SJSA1 (cell line): ENCODE measurements around the gene HMCES. TPM values are rescaled to one million over a fixed set of nuclear protein-coding genes. Genes with fewer than 3 reads are reported as not detected.

Source experiments
- DNase-seq, 2 experiments: peaks; one replicate each; pipeline ENCODE4 v3.0.0-alpha.2; 2015 to 2020; ENCODE audit warnings: low spot score in 2 of 2, low read depth in 1 of 2
- H3K27ac ChIP-seq: fragments of 250-450 bp; sonication (Bioruptor Pico); 2 replicates; pipeline ENCODE4 v1.5.1; 2020; ENCODE audit warnings: mild to moderate bottlenecking, moderate library complexity
- H3K27me3 ChIP-seq: fragments of 250-450 bp; sonication (Bioruptor Pico); replicated peaks from 2 replicates; pipeline ENCODE4 v1.5.1; 2020; ENCODE audit warnings: mild to moderate bottlenecking, moderate library complexity
- H3K36me3 ChIP-seq: fragments of 250-450 bp; sonication (Bioruptor Pico); 2 replicates; pipeline ENCODE4 v1.5.1; 2020; ENCODE audit warnings: mild to moderate bottlenecking
- H3K4me1 ChIP-seq: fragments of 250-450 bp; sonication (Bioruptor Pico); replicated peaks from 2 replicates; pipeline ENCODE4 v1.6.1; 2021; ENCODE audit warnings: mild to moderate bottlenecking
- H3K4me3 ChIP-seq: fragments of 250-450 bp; sonication (Bioruptor Pico); 2 replicates; pipeline ENCODE4 v1.5.1; 2020; ENCODE audit warnings: mild to moderate bottlenecking
- H3K9me3 ChIP-seq: fragments of 250-450 bp; sonication (Bioruptor Pico); replicated peaks from 2 replicates; pipeline ENCODE4 v1.5.1; 2020; ENCODE audit warnings: mild to moderate bottlenecking
- total RNA-seq: library from RNA; depleted of rRNA; stranded (reverse); fragments of >200 nt; shearing (Covaris generic); gene quantifications from 2 replicates; pipeline ENCODE4 v1.2.3, GENCODE V29; 2014

The HMCES gene
- total RNA-seq, 1 experiment from 2014 or later, result 22.2 TPM

GRCh38 chr3:129268396-129268795 lies 10.3 kb upstream of the HMCES start:
- peaks cover 99% of the 10 kb centered on the region for H3K36me3 ChIP-seq
- H3K27me3 ChIP-seq, result no peaks in the 10 kb centered on the region
- no peaks in the 10 kb centered on the region for H3K9me3 ChIP-seq
- no peak overlapping the region for H3K4me3 ChIP-seq
- no peak overlapping the region for H3K27ac ChIP-seq
- H3K4me1 ChIP-seq, result no peaks in the 10 kb centered on the region
- no peak for DNase-seq

- Histone ChIP-seq H3K4me1 (no peaks in the 10 kb centered on the region), H3K36me3 (peaks cover 99% of the 10 kb centered on the region), H3K9me3 (no peaks in the 10 kb centered on the region), H3K4me3 (no peak overlapping the region), H3K27ac (no peak overlapping the region), H3K27me3 (no peaks in the 10 kb centered on the region)
- no peak for DNase-seq
Measured at GRCh38 chr3:129271674-129272073, 7.0 kb upstream of the HMCES start.

GRCh38 chr3:129276385-129276784 lies 2.3 kb upstream of the HMCES start:
- no peak for DNase-seq
- no peaks in the 10 kb centered on the region for H3K27me3 ChIP-seq
- H3K36me3 ChIP-seq, result peaks cover 77% of the 10 kb centered on the region
- H3K9me3 ChIP-seq, result no peaks in the 10 kb centered on the region
- no peak overlapping the region for H3K4me3 ChIP-seq
- no peak overlapping the region for H3K27ac ChIP-seq
- H3K4me1 ChIP-seq, result peaks cover 8% of the 10 kb centered on the region

DNA sequence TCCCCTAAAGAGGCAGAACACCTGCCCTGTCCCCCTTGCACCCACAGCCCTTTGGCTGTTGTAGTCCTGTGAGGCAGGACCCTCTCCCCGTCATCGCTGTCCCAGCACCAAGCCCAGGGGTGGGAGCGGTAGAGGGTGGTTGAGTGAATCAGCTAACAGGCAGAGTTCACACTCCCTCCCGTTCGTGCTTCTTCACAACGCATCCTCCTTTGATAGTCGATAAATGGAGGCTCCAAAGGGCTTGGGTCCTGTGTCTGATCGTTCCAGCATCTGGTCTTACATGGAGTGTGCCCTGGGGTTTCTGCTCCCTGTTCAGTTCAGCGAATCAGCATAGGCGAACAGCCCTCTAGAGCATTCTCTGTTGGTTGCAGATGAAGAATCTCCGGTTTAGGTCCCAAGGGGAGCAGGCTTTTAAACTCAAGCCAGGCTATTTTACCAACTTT lies 820 bp upstream of the HMCES start:
- Histone ChIP-seq H3K36me3 (peaks cover 62% of the 10 kb centered on the region), H3K9me3 (no peaks in the 10 kb centered on the region), H3K27ac (peak overlapping the region; percentile 73), H3K4me3 (no peak overlapping the region), H3K27me3 (no peaks in the 10 kb centered on the region), H3K4me1 (peaks cover 8% of the 10 kb centered on the region)
- no peak for DNase-seq

DNA sequence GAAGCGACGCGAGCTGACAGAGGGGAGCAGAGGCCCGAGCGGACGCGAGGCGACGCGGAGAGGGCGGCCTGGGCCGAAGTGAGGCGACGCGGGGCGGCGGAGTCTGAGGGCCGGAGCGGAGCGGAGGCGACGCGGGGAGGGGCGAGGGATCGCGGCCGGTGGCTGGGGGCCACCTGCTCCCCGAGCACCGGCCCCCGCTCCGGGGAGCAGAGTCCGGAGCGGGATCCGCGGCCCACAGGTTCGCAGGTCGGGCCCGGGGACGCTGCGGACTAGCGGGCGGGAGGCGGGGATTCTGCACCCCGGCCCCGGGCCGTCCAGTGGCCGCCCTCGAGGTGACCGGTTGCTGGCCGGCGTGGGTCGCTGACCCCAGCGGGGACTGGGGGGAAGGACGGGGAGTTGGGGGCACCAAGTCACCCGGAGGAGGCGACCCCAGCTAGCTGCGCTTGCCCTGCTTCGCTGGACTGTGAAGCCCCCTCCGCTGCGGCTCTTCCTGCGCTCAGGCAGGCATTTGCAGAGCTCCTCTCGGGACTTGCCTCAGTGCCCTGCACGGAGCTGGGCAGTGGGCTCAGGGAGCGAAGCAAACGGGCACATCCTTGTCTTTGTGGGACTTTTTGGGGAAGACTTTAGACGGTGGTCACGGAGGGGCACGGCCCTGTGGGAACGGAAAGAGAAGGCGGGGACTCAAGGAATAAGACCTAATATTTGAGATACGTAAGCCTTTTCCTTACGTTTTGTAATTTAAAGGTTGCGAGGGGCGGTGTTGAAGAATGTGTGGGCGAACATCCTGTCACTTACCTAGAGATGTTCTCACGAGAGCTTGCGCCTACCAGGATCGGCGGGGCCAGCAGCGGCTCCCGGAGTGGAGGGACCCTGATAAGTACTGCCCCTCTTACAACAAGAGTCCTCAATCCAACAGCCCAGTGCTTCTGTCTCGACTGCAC lies 566 bp downstream of the HMCES start:
- Histone ChIP-seq H3K4me1 (peaks cover 8% of the 10 kb centered on the region), H3K27me3 (no peaks in the 10 kb centered on the region), H3K4me3 (peak overlapping the region; percentile 92), H3K27ac (peak overlapping the region; percentile 73), H3K9me3 (no peaks in the 10 kb centered on the region), H3K36me3 (peaks cover 53% of the 10 kb centered on the region)
- peak; percentile 49 to 59 for DNase-seq

GRCh38 chr3:129280183-129280582 lies 1.5 kb downstream of the HMCES start:
- H3K27ac ChIP-seq, result no peak overlapping the region
- H3K9me3 ChIP-seq, result no peaks in the 10 kb centered on the region
- peaks cover 44% of the 10 kb centered on the region for H3K36me3 ChIP-seq
- no peak for DNase-seq
- no peak overlapping the region for H3K4me3 ChIP-seq
- H3K27me3 ChIP-seq, result no peaks in the 10 kb centered on the region
- peaks cover 8% of the 10 kb centered on the region for H3K4me1 ChIP-seq

DNA sequence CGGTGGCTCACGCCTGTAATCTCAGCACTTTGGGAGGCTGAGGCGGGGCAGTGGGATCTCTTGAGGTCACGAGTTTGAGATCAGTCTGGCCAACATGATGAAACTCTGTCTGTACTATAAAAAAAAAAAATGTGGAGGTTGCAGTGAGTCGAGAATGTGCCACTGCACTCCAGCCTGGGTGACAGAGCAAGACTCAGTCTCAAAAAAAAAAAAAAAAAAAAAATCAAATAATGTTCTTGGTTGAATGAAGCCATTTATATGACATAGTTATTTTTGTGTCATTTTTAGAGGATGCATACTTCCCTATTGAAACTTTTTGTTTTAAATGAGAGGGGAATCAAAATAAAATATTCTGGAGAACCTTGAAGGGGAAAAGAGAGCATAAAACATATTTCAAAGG lies 3.1 kb downstream of the HMCES start:
- H3K4me1 ChIP-seq, result peaks cover 8% of the 10 kb centered on the region
- H3K27ac ChIP-seq, result no peak overlapping the region

GRCh38 chr3:129282727-129283327 lies 4.2 kb downstream of the HMCES start:
- no peak overlapping the region for H3K27ac ChIP-seq
- peaks cover 20% of the 10 kb centered on the region for H3K36me3 ChIP-seq
- no peak overlapping the region for H3K4me3 ChIP-seq
- no peak for DNase-seq
- H3K4me1 ChIP-seq, result peaks cover 8% of the 10 kb centered on the region
- no peaks in the 10 kb centered on the region for H3K9me3 ChIP-seq
- H3K27me3 ChIP-seq, result no peaks in the 10 kb centered on the region

More for the DNA sequence above, 3.1 kb downstream of the HMCES start:
- no peak overlapping the region for H3K4me3 ChIP-seq
- DNase-seq, result no peak
- no peaks in the 10 kb centered on the region for H3K9me3 ChIP-seq
- H3K36me3 ChIP-seq, result peaks cover 29% of the 10 kb centered on the region
- no peaks in the 10 kb centered on the region for H3K27me3 ChIP-seq

DNA sequence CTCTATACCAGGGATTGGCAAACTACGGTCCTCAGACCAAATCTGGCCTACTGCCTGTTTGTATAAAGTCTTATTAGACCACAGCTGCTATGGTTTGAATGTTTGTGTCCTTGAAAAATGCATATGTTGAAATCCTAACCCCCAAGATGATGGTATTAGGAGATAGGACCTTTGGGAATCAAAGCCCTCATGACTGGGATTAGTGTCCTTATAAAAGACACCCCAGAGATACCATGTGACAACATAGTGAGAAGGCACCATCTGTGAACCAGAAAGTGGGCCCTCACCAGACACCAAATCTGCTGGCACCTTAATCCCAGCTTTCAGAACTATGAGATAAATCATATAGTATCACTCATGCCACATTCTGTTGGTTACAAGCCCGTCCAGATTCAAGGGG lies 7.4 kb downstream of the HMCES start:
- Histone ChIP-seq H3K36me3 (peaks cover 24% of the 10 kb centered on the region), H3K4me1 (no peaks in the 10 kb centered on the region), H3K9me3 (no peaks in the 10 kb centered on the region), H3K27ac (no peak overlapping the region), H3K4me3 (no peak overlapping the region), H3K27me3 (no peaks in the 10 kb centered on the region)
- no peak for DNase-seq

- DNase-seq, result no peak
- no peaks in the 10 kb centered on the region for H3K4me1 ChIP-seq
- H3K27me3 ChIP-seq, result no peaks in the 10 kb centered on the region
- no peak overlapping the region for H3K27ac ChIP-seq
- no peak overlapping the region for H3K4me3 ChIP-seq
- peaks cover 40% of the 10 kb centered on the region for H3K36me3 ChIP-seq
- no peaks in the 10 kb centered on the region for H3K9me3 ChIP-seq
Measured at GRCh38 chr3:129288446-129288845, 9.8 kb downstream of the HMCES start.

DNA sequence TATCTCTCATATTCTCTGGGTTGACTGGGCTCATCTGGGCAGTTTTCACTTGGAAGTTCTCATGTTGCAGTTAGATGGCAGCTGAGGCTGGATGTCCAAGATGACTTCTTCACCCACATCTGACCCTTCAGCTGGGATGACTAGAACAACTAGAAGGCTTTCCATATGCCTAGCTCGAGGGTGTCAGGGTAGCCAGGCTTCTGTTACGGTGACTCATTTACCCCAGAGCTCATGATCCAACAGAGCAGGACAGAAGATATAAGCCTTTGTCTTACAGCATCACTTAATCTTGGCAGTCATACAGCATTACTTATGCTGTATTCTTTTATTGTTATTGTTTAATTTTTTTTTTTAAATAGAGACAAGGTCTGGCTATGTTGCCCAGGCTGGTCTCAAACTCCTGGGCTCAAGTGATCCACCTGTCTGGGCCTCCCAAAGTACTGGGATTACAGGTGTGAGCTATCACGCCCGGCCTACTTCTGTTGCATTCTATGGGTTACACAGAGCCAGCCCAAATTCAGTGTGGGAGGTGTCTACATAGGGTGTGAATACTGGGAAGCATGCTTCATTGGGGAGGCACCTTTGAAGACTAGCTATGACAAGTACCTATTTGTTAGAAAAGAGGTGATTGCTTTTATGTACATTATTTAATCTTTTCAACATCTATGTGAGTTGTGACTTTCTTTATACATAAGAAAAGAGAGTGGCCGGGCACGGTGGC lies 10.7 kb downstream of the HMCES start:
- no peaks in the 10 kb centered on the region for H3K27me3 ChIP-seq
- H3K9me3 ChIP-seq, result no peaks in the 10 kb centered on the region
- H3K4me3 ChIP-seq, result no peak overlapping the region
- peaks cover 43% of the 10 kb centered on the region for H3K36me3 ChIP-seq
- DNase-seq, result no peak
- H3K4me1 ChIP-seq, result no peaks in the 10 kb centered on the region
- no peak overlapping the region for H3K27ac ChIP-seq

DNA sequence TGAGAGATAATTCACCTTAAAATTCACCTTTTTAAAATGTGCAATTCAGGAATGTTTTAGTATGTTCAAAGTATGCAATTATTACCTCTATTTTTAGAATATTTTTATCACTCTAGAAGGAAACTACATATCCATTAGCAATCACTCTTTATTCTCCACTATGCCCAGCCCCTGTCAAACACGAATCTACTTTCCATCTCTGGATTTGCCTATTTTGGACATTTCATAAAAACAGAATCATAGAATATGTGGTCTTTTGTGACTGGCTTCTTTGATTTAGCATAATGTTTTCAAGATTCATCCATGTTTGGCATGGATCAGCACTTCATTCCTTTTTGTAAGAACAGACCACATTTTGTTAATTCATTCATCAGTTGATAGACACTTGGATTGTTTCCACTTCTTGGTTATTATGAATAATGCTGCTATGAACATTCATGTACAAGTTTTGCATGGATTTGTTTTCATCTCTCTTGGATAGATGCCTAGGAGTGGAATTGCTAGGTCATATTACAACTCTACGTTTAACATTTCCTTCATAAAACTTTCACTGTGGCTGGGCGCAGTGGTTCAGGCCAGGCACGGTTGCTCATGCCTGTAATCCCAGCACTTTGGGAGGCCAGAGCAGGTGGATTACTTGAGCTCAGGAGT lies 12.7 kb downstream of the HMCES start:
- Histone ChIP-seq H3K36me3 (peaks cover 54% of the 10 kb centered on the region), H3K27me3 (no peaks in the 10 kb centered on the region), H3K4me3 (no peak overlapping the region), H3K4me1 (no peaks in the 10 kb centered on the region), H3K9me3 (no peaks in the 10 kb centered on the region), H3K27ac (no peak overlapping the region)
- DNase-seq, result no peak

GRCh38 chr3:129295286-129295685 lies 16.6 kb downstream of the HMCES start:
- H3K4me1 ChIP-seq, result no peaks in the 10 kb centered on the region
- no peaks in the 10 kb centered on the region for H3K27me3 ChIP-seq
- H3K27ac ChIP-seq, result no peak overlapping the region
- no peak overlapping the region for H3K4me3 ChIP-seq
- H3K36me3 ChIP-seq, result peaks cover 67% of the 10 kb centered on the region
- no peak for DNase-seq
- no peaks in the 10 kb centered on the region for H3K9me3 ChIP-seq
